SK-N-SH (cell line): Measurements from ENCODE around the gene KCNJ11.

Experiments
- NRF1 ChIP-seq: IDR thresholded peaks from 2 replicates; pipeline ENCODE4 v1.6.1; 2012; ENCODE audit warnings: low read depth, mild to moderate bottlenecking, low read length
- REST ChIP-seq: IDR thresholded peaks from 2 replicates; pipeline ENCODE4 v1.6.1; 2012; ENCODE audit warnings: mild to moderate bottlenecking, low read depth, low read length, moderate library complexity
- TAF1 ChIP-seq: IDR thresholded peaks from 2 replicates; pipeline ENCODE4 v1.6.1; 2012; ENCODE audit warnings: low read depth, mild to moderate bottlenecking, low read length, moderate library complexity, borderline replicate concordance
- TF ChIP-seq, protein P1 (sequence below): fragments of 200-600 bp; sonication (generic); IDR thresholded peaks from 2 replicates; pipeline ENCODE4 v1.6.1; 2017; ENCODE audit warnings: antibody characterized with exemption, mild to moderate bottlenecking, moderate library complexity

- TF ChIP-seq TAF1 (no peak), NRF1 (no peak), REST (no peak)
- TF ChIP-seq, protein P1, sequence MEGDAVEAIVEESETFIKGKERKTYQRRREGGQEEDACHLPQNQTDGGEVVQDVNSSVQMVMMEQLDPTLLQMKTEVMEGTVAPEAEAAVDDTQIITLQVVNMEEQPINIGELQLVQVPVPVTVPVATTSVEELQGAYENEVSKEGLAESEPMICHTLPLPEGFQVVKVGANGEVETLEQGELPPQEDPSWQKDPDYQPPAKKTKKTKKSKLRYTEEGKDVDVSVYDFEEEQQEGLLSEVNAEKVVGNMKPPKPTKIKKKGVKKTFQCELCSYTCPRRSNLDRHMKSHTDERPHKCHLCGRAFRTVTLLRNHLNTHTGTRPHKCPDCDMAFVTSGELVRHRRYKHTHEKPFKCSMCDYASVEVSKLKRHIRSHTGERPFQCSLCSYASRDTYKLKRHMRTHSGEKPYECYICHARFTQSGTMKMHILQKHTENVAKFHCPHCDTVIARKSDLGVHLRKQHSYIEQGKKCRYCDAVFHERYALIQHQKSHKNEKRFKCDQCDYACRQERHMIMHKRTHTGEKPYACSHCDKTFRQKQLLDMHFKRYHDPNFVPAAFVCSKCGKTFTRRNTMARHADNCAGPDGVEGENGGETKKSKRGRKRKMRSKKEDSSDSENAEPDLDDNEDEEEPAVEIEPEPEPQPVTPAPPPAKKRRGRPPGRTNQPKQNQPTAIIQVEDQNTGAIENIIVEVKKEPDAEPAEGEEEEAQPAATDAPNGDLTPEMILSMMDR, result no peak
Observed at GRCh38 chr11:17378655-17379054, 9.8 kb downstream of the KCNJ11 start.
